Measurements from ENCODE around the gene MFAP3. TPM values are rescaled to one million over a fixed set of nuclear protein-coding genes. Genes with fewer than 3 reads are reported as not detected.

Gene MFAP3
- total and polyA plus RNA-seq, 2 of the 13 experiments (the other 11 are each of a cell fraction or from before 2014, with no cell fraction given): 12.1 to 28.3 TPM

DNA sequence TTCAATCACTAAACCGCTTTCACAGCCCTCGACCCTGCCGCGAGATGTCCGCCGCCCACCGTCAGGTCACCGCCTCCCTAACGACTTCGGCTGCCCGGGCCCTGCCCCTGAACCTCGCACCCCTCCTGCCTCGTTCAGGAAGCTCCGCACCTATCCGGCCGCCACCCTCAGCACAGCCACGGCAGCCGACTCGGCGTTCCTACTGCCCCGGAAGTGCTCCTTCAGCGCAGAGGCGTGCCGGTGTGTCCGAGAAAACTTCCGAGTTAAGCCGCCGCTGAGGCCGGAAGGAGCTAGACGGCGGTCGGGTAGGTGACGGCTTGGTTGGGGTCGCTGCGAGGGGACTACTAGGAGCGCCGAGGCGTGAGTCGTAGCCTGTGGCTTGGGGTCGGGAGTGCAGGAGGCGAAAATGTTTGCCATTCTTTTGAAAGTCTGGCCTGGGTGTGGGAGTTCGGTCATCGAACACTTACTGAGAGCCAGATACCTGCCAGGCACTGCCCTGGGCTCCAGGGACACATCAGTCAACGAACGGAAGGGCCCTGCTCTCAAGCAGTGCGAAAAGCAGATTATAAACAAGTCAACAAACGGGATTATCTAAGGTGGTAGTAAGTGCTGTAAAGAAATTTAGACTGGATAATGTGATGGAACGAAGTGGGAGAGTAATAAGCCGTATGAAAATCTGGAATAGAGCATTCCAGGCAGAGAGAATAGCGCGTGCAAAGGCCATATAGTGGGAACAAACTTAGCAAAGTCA, at the start of gene MFAP3, which contains the start of gene FAM114A2 (continued):
- TF ChIP-seq LCORL (IDR thresholded peaks at IDR 0.05) (no peak), LCORL (CRISPR knock-in tag; IDR thresholded peaks at IDR 0.05) (peak; percentile 88), ZSCAN31 (CRISPR knock-in tag; IDR thresholded peaks at IDR 0.05; ENCODE audit: low read depth) (peak; percentile 92), GATA4 (IDR thresholded peaks at IDR 0.05; ENCODE audit: borderline replicate concordance, low read depth) (no peak), ZSCAN12 (CRISPR knock-in tag; IDR thresholded peaks at IDR 0.05) (no peak), CBX5 (CRISPR knock-in tag; IDR thresholded peaks at IDR 0.05; ENCODE audit: borderline replicate concordance) (peak; percentile 87; the same call in 1 of the 2 replicates), SOX5 (CRISPR knock-in tag; IDR thresholded peaks at IDR 0.05; ENCODE audit: borderline replicate concordance) (peak; percentile 67), SIX4 (CRISPR knock-in tag; IDR thresholded peaks at IDR 0.05) (peak; percentile 70; the same call in 1 of the 2 replicates), ZZZ3 (CRISPR knock-in tag; IDR thresholded peaks at IDR 0.05; ENCODE audit: borderline replicate concordance) (no peak; the same call in 1 of the 2 replicates), NCOR1 (IDR thresholded peaks at IDR 0.05; ENCODE audit: borderline replicate concordance, low read length) (no peak), NFE2L2 (IDR thresholded peaks at IDR 0.05; ENCODE audit: low read length) (no peak), MEF2D (CRISPR knock-in tag; IDR thresholded peaks at IDR 0.05) (peak; percentile 75), ZNF607 (CRISPR knock-in tag; IDR thresholded peaks at IDR 0.05; ENCODE audit: borderline replicate concordance) (peak; percentile 81; the same call in 1 of the 2 replicates), REL (CRISPR knock-in tag; conservative IDR thresholded peaks at IDR 0.05) (0 out of 2 replicates have a peak, but pooled peaks have one; percentile 37), POLR2AphosphoS2 (IDR thresholded peaks at IDR 0.05; ENCODE audit: low read depth, low read length) (peak; percentile 67; the same call in 1 of the 2 replicates)
- TF ChIP-seq, protein P1, sequence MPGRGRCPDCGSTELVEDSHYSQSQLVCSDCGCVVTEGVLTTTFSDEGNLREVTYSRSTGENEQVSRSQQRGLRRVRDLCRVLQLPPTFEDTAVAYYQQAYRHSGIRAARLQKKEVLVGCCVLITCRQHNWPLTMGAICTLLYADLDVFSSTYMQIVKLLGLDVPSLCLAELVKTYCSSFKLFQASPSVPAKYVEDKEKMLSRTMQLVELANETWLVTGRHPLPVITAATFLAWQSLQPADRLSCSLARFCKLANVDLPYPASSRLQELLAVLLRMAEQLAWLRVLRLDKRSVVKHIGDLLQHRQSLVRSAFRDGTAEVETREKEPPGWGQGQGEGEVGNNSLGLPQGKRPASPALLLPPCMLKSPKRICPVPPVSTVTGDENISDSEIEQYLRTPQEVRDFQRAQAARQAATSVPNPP (CRISPR knock-in tag; IDR thresholded peaks at IDR 0.05): peak; percentile 94
- TF ChIP-seq, protein P2, sequence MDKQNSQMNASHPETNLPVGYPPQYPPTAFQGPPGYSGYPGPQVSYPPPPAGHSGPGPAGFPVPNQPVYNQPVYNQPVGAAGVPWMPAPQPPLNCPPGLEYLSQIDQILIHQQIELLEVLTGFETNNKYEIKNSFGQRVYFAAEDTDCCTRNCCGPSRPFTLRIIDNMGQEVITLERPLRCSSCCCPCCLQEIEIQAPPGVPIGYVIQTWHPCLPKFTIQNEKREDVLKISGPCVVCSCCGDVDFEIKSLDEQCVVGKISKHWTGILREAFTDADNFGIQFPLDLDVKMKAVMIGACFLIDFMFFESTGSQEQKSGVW (CRISPR knock-in tag; IDR thresholded peaks at IDR 0.05; ENCODE audit: borderline replicate concordance): no peak
- TF ChIP-seq, protein P3, sequence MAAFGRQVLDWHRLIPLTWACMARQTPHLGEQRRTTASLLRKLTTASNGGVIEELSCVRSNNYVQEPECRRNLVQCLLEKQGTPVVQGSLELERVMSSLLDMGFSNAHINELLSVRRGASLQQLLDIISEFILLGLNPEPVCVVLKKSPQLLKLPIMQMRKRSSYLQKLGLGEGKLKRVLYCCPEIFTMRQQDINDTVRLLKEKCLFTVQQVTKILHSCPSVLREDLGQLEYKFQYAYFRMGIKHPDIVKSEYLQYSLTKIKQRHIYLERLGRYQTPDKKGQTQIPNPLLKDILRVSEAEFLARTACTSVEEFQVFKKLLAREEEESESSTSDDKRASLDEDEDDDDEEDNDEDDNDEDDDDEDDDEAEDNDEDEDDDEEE (CRISPR knock-in tag; IDR thresholded peaks at IDR 0.05): peak; percentile 80; the same call in 1 of the 2 replicates
- TF ChIP-seq, protein P4, sequence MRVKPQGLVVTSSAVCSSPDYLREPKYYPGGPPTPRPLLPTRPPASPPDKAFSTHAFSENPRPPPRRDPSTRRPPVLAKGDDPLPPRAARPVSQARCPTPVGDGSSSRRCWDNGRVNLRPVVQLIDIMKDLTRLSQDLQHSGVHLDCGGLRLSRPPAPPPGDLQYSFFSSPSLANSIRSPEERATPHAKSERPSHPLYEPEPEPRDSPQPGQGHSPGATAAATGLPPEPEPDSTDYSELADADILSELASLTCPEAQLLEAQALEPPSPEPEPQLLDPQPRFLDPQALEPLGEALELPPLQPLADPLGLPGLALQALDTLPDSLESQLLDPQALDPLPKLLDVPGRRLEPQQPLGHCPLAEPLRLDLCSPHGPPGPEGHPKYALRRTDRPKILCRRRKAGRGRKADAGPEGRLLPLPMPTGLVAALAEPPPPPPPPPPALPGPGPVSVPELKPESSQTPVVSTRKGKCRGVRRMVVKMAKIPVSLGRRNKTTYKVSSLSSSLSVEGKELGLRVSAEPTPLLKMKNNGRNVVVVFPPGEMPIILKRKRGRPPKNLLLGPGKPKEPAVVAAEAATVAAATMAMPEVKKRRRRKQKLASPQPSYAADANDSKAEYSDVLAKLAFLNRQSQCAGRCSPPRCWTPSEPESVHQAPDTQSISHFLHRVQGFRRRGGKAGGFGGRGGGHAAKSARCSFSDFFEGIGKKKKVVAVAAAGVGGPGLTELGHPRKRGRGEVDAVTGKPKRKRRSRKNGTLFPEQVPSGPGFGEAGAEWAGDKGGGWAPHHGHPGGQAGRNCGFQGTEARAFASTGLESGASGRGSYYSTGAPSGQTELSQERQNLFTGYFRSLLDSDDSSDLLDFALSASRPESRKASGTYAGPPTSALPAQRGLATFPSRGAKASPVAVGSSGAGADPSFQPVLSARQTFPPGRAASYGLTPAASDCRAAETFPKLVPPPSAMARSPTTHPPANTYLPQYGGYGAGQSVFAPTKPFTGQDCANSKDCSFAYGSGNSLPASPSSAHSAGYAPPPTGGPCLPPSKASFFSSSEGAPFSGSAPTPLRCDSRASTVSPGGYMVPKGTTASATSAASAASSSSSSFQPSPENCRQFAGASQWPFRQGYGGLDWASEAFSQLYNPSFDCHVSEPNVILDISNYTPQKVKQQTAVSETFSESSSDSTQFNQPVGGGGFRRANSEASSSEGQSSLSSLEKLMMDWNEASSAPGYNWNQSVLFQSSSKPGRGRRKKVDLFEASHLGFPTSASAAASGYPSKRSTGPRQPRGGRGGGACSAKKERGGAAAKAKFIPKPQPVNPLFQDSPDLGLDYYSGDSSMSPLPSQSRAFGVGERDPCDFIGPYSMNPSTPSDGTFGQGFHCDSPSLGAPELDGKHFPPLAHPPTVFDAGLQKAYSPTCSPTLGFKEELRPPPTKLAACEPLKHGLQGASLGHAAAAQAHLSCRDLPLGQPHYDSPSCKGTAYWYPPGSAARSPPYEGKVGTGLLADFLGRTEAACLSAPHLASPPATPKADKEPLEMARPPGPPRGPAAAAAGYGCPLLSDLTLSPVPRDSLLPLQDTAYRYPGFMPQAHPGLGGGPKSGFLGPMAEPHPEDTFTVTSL (CRISPR knock-in tag; IDR thresholded peaks at IDR 0.05; ENCODE audit: borderline replicate concordance): no peak
- TF ChIP-seq, protein P5, sequence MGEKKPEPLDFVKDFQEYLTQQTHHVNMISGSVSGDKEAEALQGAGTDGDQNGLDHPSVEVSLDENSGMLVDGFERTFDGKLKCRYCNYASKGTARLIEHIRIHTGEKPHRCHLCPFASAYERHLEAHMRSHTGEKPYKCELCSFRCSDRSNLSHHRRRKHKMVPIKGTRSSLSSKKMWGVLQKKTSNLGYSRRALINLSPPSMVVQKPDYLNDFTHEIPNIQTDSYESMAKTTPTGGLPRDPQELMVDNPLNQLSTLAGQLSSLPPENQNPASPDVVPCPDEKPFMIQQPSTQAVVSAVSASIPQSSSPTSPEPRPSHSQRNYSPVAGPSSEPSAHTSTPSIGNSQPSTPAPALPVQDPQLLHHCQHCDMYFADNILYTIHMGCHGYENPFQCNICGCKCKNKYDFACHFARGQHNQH (CRISPR knock-in tag; IDR thresholded peaks at IDR 0.05): peak; percentile 57; the same call in 1 of the 2 replicates
